H1 (cell line): ENCODE data around the gene CIZ1. TPM values are rescaled to one million over a fixed set of nuclear protein-coding genes. Genes with fewer than 3 reads are reported as not detected.

ENCODE experiments used
- CTCF ChIA-PET: fragments of 300-600 bp; sonication (Branson Sonifier 250); formaldehyde crosslinking; loops from one replicate; lab custom pipeline; 2021; ENCODE audit not compliant: partially characterized antibody; lab: Charles Lee
- POLR2A ChIA-PET: fragments of 300-600 bp; sonication (Branson Sonifier 250); formaldehyde crosslinking; loops from one replicate; lab custom pipeline; 2021; ENCODE audit warnings: inconsistent platforms; ENCODE audit not compliant: partially characterized antibody; lab: Charles Lee
- DNase-seq, 2 experiments: peaks; one replicate each; pipeline versions ENCODE4 v3.0.0 to v3.0.0-alpha.2; 2010 to 2022; ENCODE audit warnings: low spot score in 2 of 2, low read depth in 1 of 2, mixed read lengths in 1 of 2
- FAIRE-seq: peaks from 2 replicates; lab custom pipeline; 2011; peaks lifted over from hg19 to GRCh38; lab: Jason Lieb, UNC
- H2AFZ ChIP-seq: 2 replicates; pipeline ENCODE4 v1.8.1; 2012; ENCODE audit warnings: low read length, inconsistent platforms
- H2AK5ac ChIP-seq: 2 replicates; pipeline ENCODE4 v1.6.1; 2013; ENCODE audit warnings: low read depth, low read length
- H2BK120ac ChIP-seq: replicated peaks from 2 replicates; pipeline ENCODE3; 2013; ENCODE audit warnings: low read depth, low read length, inconsistent platforms
- H2BK12ac ChIP-seq: 2 replicates; pipeline ENCODE4 v1.6.1; 2013; ENCODE audit warnings: low read depth, low read length
- H2BK15ac ChIP-seq: 2 replicates; pipeline ENCODE4 v1.6.1; 2013; ENCODE audit warnings: low read length
- H2BK20ac ChIP-seq: 2 replicates; pipeline ENCODE4 v1.6.1; 2013; ENCODE audit warnings: low read length
- H2BK5ac ChIP-seq: 2 replicates; pipeline ENCODE4 v1.6.1; 2013; ENCODE audit warnings: low read depth, low read length
- H3K14ac ChIP-seq: 2 replicates; pipeline ENCODE4 v1.6.1; 2013; ENCODE audit warnings: inconsistent platforms; ENCODE audit not compliant: insufficient read length
- H3K18ac ChIP-seq: 2 replicates; pipeline ENCODE4 v1.6.1; 2013; ENCODE audit warnings: low read length; ENCODE audit errors: extremely low read depth
- H3K23ac ChIP-seq: 2 replicates; pipeline ENCODE4 v1.6.1; 2013; ENCODE audit warnings: inconsistent platforms; ENCODE audit not compliant: insufficient read length
- H3K23me2 ChIP-seq: 2 replicates; pipeline ENCODE4 v1.6.1; 2013; ENCODE audit warnings: low read depth, low read length
- H3K27ac ChIP-seq: 2 replicates; pipeline ENCODE4 v1.6.1; 2011; ENCODE audit warnings: low read depth, low read length, inconsistent platforms
- H3K27me3 ChIP-seq, 4 experiments: replicated peaks in 1 of 4; 1 replicate in 1 of 4; 2 replicates in 3 of 4; pipeline versions ENCODE4 v1.6.1 to v1.8.1; 2011 to 2013; ENCODE audit warnings: low read length in 3 of 4, mild to moderate bottlenecking in 3 of 4, inconsistent platforms in 2 of 4, mixed read lengths in 2 of 4, moderate library complexity in 1 of 4; ENCODE audit not compliant: control insufficient read depth in 3 of 4, insufficient read depth in 3 of 4; ENCODE audit errors: extremely low read depth in 1 of 4
- H3K36me3 ChIP-seq, 4 experiments: 2 replicates each; pipeline versions ENCODE4 v1.6.1 to v1.8.1; 2011 to 2013; ENCODE audit warnings: mild to moderate bottlenecking in 4 of 4, low read length in 3 of 4, moderate library complexity in 2 of 4, control low read depth in 1 of 4, inconsistent platforms in 1 of 4; ENCODE audit not compliant: insufficient read depth in 4 of 4, control insufficient read depth in 2 of 4
- H3K4ac ChIP-seq: replicated peaks from 2 replicates; pipeline ENCODE3; 2013; ENCODE audit warnings: low read length, low read depth, mixed read lengths, inconsistent platforms; ENCODE audit not compliant: insufficient read length
- H3K4me1 ChIP-seq, 4 experiments: replicated peaks in 1 of 4; 1 replicate in 1 of 4; 2 replicates in 3 of 4; pipeline versions ENCODE4 v1.6.1 to v1.8.1; 2011 to 2013; ENCODE audit warnings: low read length in 3 of 4, inconsistent platforms in 2 of 4, mixed read lengths in 1 of 4; ENCODE audit not compliant: insufficient read depth in 4 of 4, control insufficient read depth in 3 of 4
- H3K4me2 ChIP-seq, 2 experiments: 2 replicates each; pipeline versions ENCODE4 v1.6.1 to v1.8.1; 2011 to 2013; ENCODE audit warnings: low read depth in 2 of 2, low read length in 2 of 2, control low read depth in 1 of 2, inconsistent platforms in 1 of 2, mild to moderate bottlenecking in 1 of 2; ENCODE audit not compliant: insufficient read depth in 1 of 2
- H3K4me3 ChIP-seq, 4 experiments: fragments of 200-600, 300-600 bp in 1 of 4; sonication (generic), shearing (Covaris generic), sonication (Bioruptor Twin) in 1 of 4; 2 replicates each; pipeline versions ENCODE4 v1.5.1 to v1.8.1; 2011 to 2016; ENCODE audit warnings: low read length in 4 of 4, low read depth in 3 of 4, control low read depth in 2 of 4, inconsistent platforms in 2 of 4, mild to moderate bottlenecking in 2 of 4, mixed read lengths in 1 of 4, moderate library complexity in 1 of 4; ENCODE audit not compliant: insufficient read depth in 2 of 4; ENCODE audit errors: extremely low read depth in 1 of 4
- H3K56ac ChIP-seq: replicated peaks from 2 replicates; pipeline ENCODE3; 2013; ENCODE audit warnings: low read depth, mild to moderate bottlenecking, mixed read lengths, low read length, inconsistent platforms; ENCODE audit not compliant: insufficient read length
- H3K79me1 ChIP-seq: 2 replicates; pipeline ENCODE4 v1.6.1; 2013; ENCODE audit warnings: low read depth, low read length, control low read depth
- H3K79me2 ChIP-seq, 2 experiments: 2 replicates each; pipeline versions ENCODE4 v1.6.1 to v1.8.1; 2012 to 2013; ENCODE audit warnings: low read length in 2 of 2, mild to moderate bottlenecking in 2 of 2, inconsistent platforms in 1 of 2; ENCODE audit not compliant: insufficient read depth in 2 of 2, control insufficient read depth in 1 of 2
- H3K9ac ChIP-seq, 4 experiments: replicated peaks in 1 of 4; 1 replicate in 1 of 4; 2 replicates in 3 of 4; pipeline versions ENCODE4 v1.6.1 to v1.8.1; 2011 to 2013; ENCODE audit warnings: low read depth in 3 of 4, low read length in 3 of 4, control low read depth in 2 of 4, mild to moderate bottlenecking in 2 of 4, moderate library complexity in 2 of 4, inconsistent platforms in 1 of 4; ENCODE audit errors: extremely low read depth in 1 of 4
- H3K9me3 ChIP-seq, 2 experiments: 2 replicates each; pipeline versions ENCODE4 v1.6.1 to v1.8.1; 2012 to 2013; ENCODE audit warnings: mild to moderate bottlenecking in 2 of 2, moderate library complexity in 2 of 2, control low read depth in 1 of 2, inconsistent platforms in 1 of 2, low read depth in 1 of 2, low read length in 1 of 2, mixed read lengths in 1 of 2; ENCODE audit not compliant: insufficient read depth in 2 of 2
- H4K20me1 ChIP-seq, 2 experiments: replicated peaks in 1 of 2; 2 replicates each; pipeline versions ENCODE3 to v1.8.1; 2011 to 2013; ENCODE audit warnings: inconsistent platforms in 2 of 2, low read length in 2 of 2, mild to moderate bottlenecking in 1 of 2; ENCODE audit not compliant: insufficient read depth in 2 of 2, control insufficient read depth in 1 of 2
- H4K5ac ChIP-seq: 2 replicates; pipeline ENCODE4 v1.6.1; 2013; ENCODE audit warnings: low read length, low read depth, mixed read lengths, inconsistent platforms; ENCODE audit not compliant: insufficient read length
- H4K8ac ChIP-seq: 2 replicates; pipeline ENCODE4 v1.8.0; 2013; ENCODE audit warnings: mild to moderate bottlenecking, moderate library complexity, low read length, inconsistent platforms; ENCODE audit not compliant: insufficient read depth; ENCODE audit errors: extremely low read depth
- H4K91ac ChIP-seq: replicated peaks from 2 replicates; pipeline ENCODE3; 2013; ENCODE audit warnings: low read length, mixed read lengths, inconsistent platforms; ENCODE audit not compliant: insufficient read length
- BACH1 ChIP-seq: IDR thresholded peaks from 2 replicates; pipeline ENCODE4 v1.6.1; 2012; ENCODE audit warnings: low read length, improper control_type of control experiment
- EGR1 ChIP-seq: IDR thresholded peaks from 2 replicates; pipeline ENCODE4 v1.6.1; 2011; ENCODE audit warnings: low read depth, low read length, borderline replicate concordance
- HDAC2 ChIP-seq, 2 experiments: fragments of 300-600 bp in 1 of 2; sonication (generic) in 1 of 2; IDR thresholded peaks; 2 replicates each; pipeline ENCODE4 v1.6.1; 2011 to 2012; ENCODE audit warnings: low read depth in 2 of 2, low read length in 2 of 2, mild to moderate bottlenecking in 2 of 2, moderate library complexity in 2 of 2, borderline replicate concordance in 1 of 2, inconsistent platforms in 1 of 2
- KDM1A ChIP-seq: fragments of 200-600, 300-600 bp; sonication (generic); IDR thresholded peaks from 2 replicates; pipeline ENCODE4 v1.7.1; 2016; ENCODE audit warnings: mild to moderate bottlenecking, low read length, borderline replicate concordance
- MAFK ChIP-seq: IDR thresholded peaks from 2 replicates; pipeline ENCODE4 v1.6.1; 2012; ENCODE audit warnings: low read depth, mild to moderate bottlenecking, improper control_type of control experiment, low read length
- RFX5 ChIP-seq: IDR thresholded peaks from 2 replicates; pipeline ENCODE4 v1.6.1; 2011; ENCODE audit warnings: low read depth, low read length, improper control_type of control experiment, borderline replicate concordance
- SIN3A ChIP-seq, 2 experiments: IDR thresholded peaks in 1 of 2; conservative IDR thresholded peaks in 1 of 2; 2 replicates each; pipeline ENCODE4 v1.6.1; 2011 to 2012; ENCODE audit warnings: low read length in 2 of 2, improper control_type of control experiment in 1 of 2, low read depth in 1 of 2, mild to moderate bottlenecking in 1 of 2
- SRF ChIP-seq: IDR thresholded peaks from 2 replicates; pipeline ENCODE4 v1.6.1; 2011; ENCODE audit warnings: mild to moderate bottlenecking, low read depth, low read length, moderate library complexity
- WGBS, 2 experiments: shearing (Covaris generic) in 1 of 2; methylation state at CpG; one replicate each; pipeline versions ENCODE4 v1.1.6 to v1.1.7; 2013 to 2015; ENCODE audit warnings: low lambda C conversion rate in 2 of 2, mixed read lengths in 2 of 2, inconsistent platforms in 1 of 2, low coverage in 1 of 2, missing lambda C conversion rate in 1 of 2; ENCODE audit not compliant: insufficient replicate concordance in 2 of 2, insufficient coverage in 1 of 2, insufficient read length in 1 of 2; ENCODE audit errors: extremely low coverage in 1 of 2, missing lambda C conversion rate in 1 of 2; 5-methylcytosine and 5-hydroxymethylcytosine counted together
- polyA plus RNA-seq, 7 experiments: library from polyadenylated mRNA; depleted of rRNA in 3 of 7; stranded (reverse) in 5 of 7; unstranded in 2 of 7; fragments of >200 nt in 5 of 7; fragments of 200-250 nt in 2 of 7; gene quantifications; 1 replicate in 5 of 7; 2 replicates in 1 of 7; 4 replicates in 1 of 7; pipeline versions ENCODE4 v1.2.1 to v1.2.3, GENCODE V29; 2011 to 2013; ENCODE audit warnings: missing spikeins in 2 of 7, mixed read lengths in 2 of 7
- total RNA-seq: library from RNA; stranded (reverse); fragmentation: NEBNext Ultra II Directional; extraction: Animal tissue kit (Norgen Biotek cat#: 25700); gene quantifications from 2 replicates; pipeline ENCODE4 v1.2.1, GENCODE V29; 2021
- TF ChIP-seq, protein P1 (sequence below), 3 experiments: IDR thresholded peaks; 1 replicate in 2 of 3; 2 replicates in 1 of 3; pipeline versions ENCODE4 v1.5.1 to v1.6.1; 2011; ENCODE audit warnings: low read length in 3 of 3, mild to moderate bottlenecking in 3 of 3, inconsistent platforms in 2 of 3, low read depth in 1 of 3, moderate library complexity in 1 of 3; ENCODE audit not compliant: insufficient read depth in 1 of 3; ENCODE audit errors: control extremely low read depth in 1 of 3

The CIZ1 gene
- total and polyA plus RNA-seq, 2 of the 8 experiments (the other 6 are each of a cell fraction or from before 2014, with no cell fraction given), result 66.0 to 107 TPM

GRCh38 chr9:128160603-128160987 is 30.8 kb downstream of the CIZ1 start:
- Histone ChIP-seq H3K27ac (peak overlapping the region; percentile 62), H3K36me3 (peaks cover 0 to 16% (median 6%) of the 10 kb centered on the region in 4 experiments; a peak in 5 of 8 replicates), H3K4me3 (peak overlapping the region; percentile 70 to 88 (median 79)), H3K23me2 (peaks cover 5% of the 10 kb centered on the region; the same call in 1 of the 2 replicates), H3K23ac (peak overlapping the region; percentile 55), H4K20me1 (peaks cover 0 to 4% of the 10 kb centered on the region in 2 experiments), H4K91ac (peak overlapping the region; percentile 91), H2BK120ac (no peak overlapping the region), H3K27me3 (no peaks in the 10 kb centered on the region; a peak in 1 of 7 replicates), H3K79me2 (peaks cover 0 to 4% of the 10 kb centered on the region in 2 experiments; a peak in 1 of 4 replicates), H2BK15ac (no peak overlapping the region), H3K9ac (peak overlapping the region; percentile 50 to 86 (median 84)), H2BK12ac (no peak overlapping the region), H3K18ac (peak overlapping the region; percentile 71), H3K9me3 (no peaks in the 10 kb centered on the region), H2BK5ac (peak overlapping the region; percentile 71), H2BK20ac (no peak overlapping the region), H4K5ac (peak overlapping the region; percentile 77), H3K79me1 (0 out of 2 replicates have a peak, but pooled peaks cover 8% of the 10 kb centered on the region), H2AK5ac (no peak overlapping the region), H3K4ac (no peak overlapping the region), H3K56ac (peak overlapping the region; percentile 25), H3K4me1 (peaks cover 0 to 11% (median 1%) of the 10 kb centered on the region in 4 experiments; a peak in 4 of 7 replicates), H3K4me2 (peak overlapping the region; percentile 78 to 95), H4K8ac (peak overlapping the region; percentile 98; the same call in 1 of the 2 replicates), H3K14ac (peak overlapping the region; percentile 3), H2AFZ (peak overlapping the region; percentile 43; the same call in 1 of the 2 replicates)
- no peak for DNase-seq
- POLR2A ChIA-PET, result interaction anchor here (0.6 to 5.1 kb wide), 18 partner anchors 9 to 94 kb away, joined by 3 to 21 read pairs (median 4); partner anchors contain the start of gene PTGES2
- FAIRE-seq, result no peak
- CTCF ChIA-PET, result interaction anchor here (1.0 to 3.2 kb wide), 3 partner anchors 10 to 36 kb away, joined by 5 to 15 read pairs (median 6); no protein-coding TSS in a partner anchor
- 6% methylated on average over 23 of the region's 23 CpGs; no CpG with 5 or more reads in 1 of the 2 experiments for WGBS, 2 experiments
- TF ChIP-seq BACH1, result no peak
- no peak for TF ChIP-seq RFX5
- no peak for TF ChIP-seq MAFK
- TF ChIP-seq SRF, result no peak
- 0 out of 4 replicates have a peak, but pooled peaks of 1 of the 2 experiments have one; percentile 35 for TF ChIP-seq HDAC2 (IDR thresholded peaks at IDR 0.05; ENCODE audit: borderline replicate concordance in 1 of 2, low read depth in 2 of 2, low read length in 2 of 2)
- TF ChIP-seq, protein P1, sequence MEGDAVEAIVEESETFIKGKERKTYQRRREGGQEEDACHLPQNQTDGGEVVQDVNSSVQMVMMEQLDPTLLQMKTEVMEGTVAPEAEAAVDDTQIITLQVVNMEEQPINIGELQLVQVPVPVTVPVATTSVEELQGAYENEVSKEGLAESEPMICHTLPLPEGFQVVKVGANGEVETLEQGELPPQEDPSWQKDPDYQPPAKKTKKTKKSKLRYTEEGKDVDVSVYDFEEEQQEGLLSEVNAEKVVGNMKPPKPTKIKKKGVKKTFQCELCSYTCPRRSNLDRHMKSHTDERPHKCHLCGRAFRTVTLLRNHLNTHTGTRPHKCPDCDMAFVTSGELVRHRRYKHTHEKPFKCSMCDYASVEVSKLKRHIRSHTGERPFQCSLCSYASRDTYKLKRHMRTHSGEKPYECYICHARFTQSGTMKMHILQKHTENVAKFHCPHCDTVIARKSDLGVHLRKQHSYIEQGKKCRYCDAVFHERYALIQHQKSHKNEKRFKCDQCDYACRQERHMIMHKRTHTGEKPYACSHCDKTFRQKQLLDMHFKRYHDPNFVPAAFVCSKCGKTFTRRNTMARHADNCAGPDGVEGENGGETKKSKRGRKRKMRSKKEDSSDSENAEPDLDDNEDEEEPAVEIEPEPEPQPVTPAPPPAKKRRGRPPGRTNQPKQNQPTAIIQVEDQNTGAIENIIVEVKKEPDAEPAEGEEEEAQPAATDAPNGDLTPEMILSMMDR (IDR thresholded peaks at IDR 0.05; ENCODE audit: control extremely low read depth in 1 of 3, insufficient read depth in 1 of 3, low read depth in 1 of 3, low read length in 3 of 3), result no peak
- no peak; the same call in 1 of the 2 replicates for TF ChIP-seq EGR1
- TF ChIP-seq KDM1A, result peak; percentile 82; the same call in 1 of the 2 replicates
- TF ChIP-seq SIN3A (conservative IDR thresholded peaks at IDR 0.05 in 1 of 2, IDR thresholded peaks at IDR 0.05 in 1 of 2; ENCODE audit: low read depth in 1 of 2, low read length in 2 of 2), result 0 out of 4 replicates have a peak, but pooled peaks of 1 of the 2 experiments have one; percentile 30
